Activated B cell treated with CpG ODN at 0.5 μM for 24 hours (primary cell): ENCODE results near the gene DNMBP. TPM values are rescaled to one million over a fixed set of nuclear protein-coding genes. Genes with fewer than 3 reads are reported as not detected.

Experiments used
- ATAC-seq: fragments of 200-7000 bp; cut with Tn5 transposase; one replicate; pipeline ENCODE4 v1.10.0; 2021; ENCODE audit warnings: low read depth, mild to moderate bottlenecking, moderate library complexity
- CTCF ChIA-PET: fragments of 350-600 bp; sonication (Branson Sonifier 250); formaldehyde crosslinking; loops from one replicate; lab custom pipeline; 2021; ENCODE audit warnings: antibody characterized with exemption; lab: Charles Lee
- POLR2A ChIA-PET: fragments of 350-600 bp; sonication (Branson Sonifier 250); formaldehyde crosslinking; loops from one replicate; lab custom pipeline; 2021; ENCODE audit warnings: antibody characterized with exemption; lab: Charles Lee
- DNase-seq: peaks from one replicate; pipeline ENCODE4 v3.0.0; 2022
- H3K27ac Mint-ChIP-seq: one replicate; pipeline ENCODE4 v1.8.0; 2020; ENCODE audit warnings: mixed read lengths
- H3K27me3 Mint-ChIP-seq: one replicate; pipeline ENCODE4 v1.8.0; 2021; ENCODE audit warnings: mixed read lengths
- H3K36me3 Mint-ChIP-seq: one replicate; pipeline ENCODE4 v1.8.0; 2021; ENCODE audit warnings: low read depth, mixed read lengths
- H3K4me1 Mint-ChIP-seq: one replicate; pipeline ENCODE4 v1.8.0; 2021; ENCODE audit warnings: mixed read lengths
- H3K4me3 Mint-ChIP-seq: one replicate; pipeline ENCODE4 v1.8.0; 2020; ENCODE audit warnings: mild to moderate bottlenecking, mixed read lengths
- H3K9me3 Mint-ChIP-seq: one replicate; pipeline ENCODE4 v1.8.0; 2020; ENCODE audit warnings: mixed read lengths
- intact Hi-C: fragments of 100-400 bp; cut with micrococcal nuclease; formaldehyde crosslinking; loops from one replicate; pipeline ENCODE4 v1.15.1; 2024
- total RNA-seq: library from RNA; stranded (reverse); gene quantifications from 2 replicates; pipeline ENCODE4 v1.2.3, GENCODE V29; 2022
- TF ChIP-seq, protein P1 (sequence below): fragments of 200-600 bp; IDR thresholded peaks from one replicate; pipeline ENCODE4 v1.8.0; 2022; ENCODE audit warnings: antibody characterized with exemption, mild to moderate bottlenecking

DNMBP gene
- total RNA-seq, 1 donor from 2014 or later, result 13.1 TPM

DNA sequence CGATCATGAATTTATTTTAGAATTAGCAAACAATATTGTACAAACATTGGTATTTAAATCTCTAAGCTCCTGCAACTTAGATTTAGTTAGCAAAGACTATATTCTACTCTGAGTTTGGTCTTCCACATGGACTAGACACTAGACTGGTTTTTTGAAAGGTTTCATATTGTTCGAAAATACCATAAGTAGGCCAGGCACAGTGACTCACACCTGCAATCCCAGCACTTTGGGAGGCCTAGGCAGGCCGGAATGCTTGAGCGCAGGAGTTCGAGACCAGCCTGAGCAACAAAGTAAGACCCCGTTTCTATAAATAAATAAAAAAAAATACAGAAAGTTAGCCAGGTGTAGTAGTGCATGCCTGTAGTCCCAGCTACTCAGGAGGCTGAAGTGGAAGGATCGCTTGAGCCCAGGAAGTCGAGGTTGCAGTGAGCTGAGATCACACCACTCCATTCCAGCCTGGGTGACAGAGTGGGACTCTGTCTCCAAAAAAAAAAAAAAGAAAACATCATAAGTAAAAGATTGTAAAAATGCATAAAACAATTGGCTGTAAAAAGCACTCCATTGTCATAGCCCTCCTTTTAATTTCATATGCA, 154.2 kb downstream of the DNMBP start:
- no peak overlapping the region for H3K27ac Mint-ChIP-seq
- ChIA-PET POLR2A (interaction anchor here (0.6 kb wide), 1 partner anchor 189 kb away, joined by 5 read pairs; no protein-coding TSS in a partner anchor), CTCF (interaction anchor here (1.3 kb wide), 1 partner anchor 10 kb away, joined by 10 read pairs; no protein-coding TSS in a partner anchor)
- intact Hi-C loops, result no loop called here
- ATAC-seq (no peak), DNase-seq (no peak)
- no peaks in the 10 kb centered on the region for H3K27me3 Mint-ChIP-seq
- H3K36me3 Mint-ChIP-seq, result peaks cover 2% of the 10 kb centered on the region
- H3K4me3 Mint-ChIP-seq, result no peak overlapping the region
- no peaks in the 10 kb centered on the region for H3K9me3 Mint-ChIP-seq
- no peaks in the 10 kb centered on the region for H3K4me1 Mint-ChIP-seq
- TF ChIP-seq, protein P1, sequence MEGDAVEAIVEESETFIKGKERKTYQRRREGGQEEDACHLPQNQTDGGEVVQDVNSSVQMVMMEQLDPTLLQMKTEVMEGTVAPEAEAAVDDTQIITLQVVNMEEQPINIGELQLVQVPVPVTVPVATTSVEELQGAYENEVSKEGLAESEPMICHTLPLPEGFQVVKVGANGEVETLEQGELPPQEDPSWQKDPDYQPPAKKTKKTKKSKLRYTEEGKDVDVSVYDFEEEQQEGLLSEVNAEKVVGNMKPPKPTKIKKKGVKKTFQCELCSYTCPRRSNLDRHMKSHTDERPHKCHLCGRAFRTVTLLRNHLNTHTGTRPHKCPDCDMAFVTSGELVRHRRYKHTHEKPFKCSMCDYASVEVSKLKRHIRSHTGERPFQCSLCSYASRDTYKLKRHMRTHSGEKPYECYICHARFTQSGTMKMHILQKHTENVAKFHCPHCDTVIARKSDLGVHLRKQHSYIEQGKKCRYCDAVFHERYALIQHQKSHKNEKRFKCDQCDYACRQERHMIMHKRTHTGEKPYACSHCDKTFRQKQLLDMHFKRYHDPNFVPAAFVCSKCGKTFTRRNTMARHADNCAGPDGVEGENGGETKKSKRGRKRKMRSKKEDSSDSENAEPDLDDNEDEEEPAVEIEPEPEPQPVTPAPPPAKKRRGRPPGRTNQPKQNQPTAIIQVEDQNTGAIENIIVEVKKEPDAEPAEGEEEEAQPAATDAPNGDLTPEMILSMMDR, result no peak

DNA sequence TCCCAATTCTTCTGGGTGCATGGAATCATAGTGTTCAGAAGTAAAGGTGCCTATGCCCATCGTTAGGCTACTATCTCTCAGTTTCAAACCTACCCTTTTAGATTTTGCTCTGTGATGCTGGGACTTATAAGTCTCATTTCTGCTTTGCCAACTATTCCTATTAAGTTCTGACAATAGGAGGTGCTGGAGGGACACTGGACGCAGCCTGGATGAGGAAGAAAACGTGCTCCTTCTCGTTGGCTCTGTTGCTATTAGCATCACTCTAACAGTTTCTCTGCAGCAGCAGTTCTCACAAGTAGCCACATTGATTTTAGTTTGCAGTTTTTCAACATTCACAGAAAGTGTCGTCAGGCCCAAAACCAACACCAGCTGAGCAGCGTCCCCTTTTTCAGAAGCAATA, 154.9 kb downstream of the DNMBP start:
- ATAC-seq (no peak), DNase-seq (no peak)
- intact Hi-C loops, result no loop called here
- Mint-ChIP-seq H3K9me3 (no peaks in the 10 kb centered on the region), H3K4me3 (no peak overlapping the region), H3K27me3 (no peaks in the 10 kb centered on the region), H3K36me3 (peaks cover 2% of the 10 kb centered on the region), H3K4me1 (no peaks in the 10 kb centered on the region), H3K27ac (no peak overlapping the region)
- TF ChIP-seq, protein P1, result no peak
- CTCF ChIA-PET, result interaction anchor here (1.7 kb wide), 1 partner anchor 191 kb away, joined by 9 read pairs; no protein-coding TSS in a partner anchor
- POLR2A ChIA-PET, result no interaction called here

DNA sequence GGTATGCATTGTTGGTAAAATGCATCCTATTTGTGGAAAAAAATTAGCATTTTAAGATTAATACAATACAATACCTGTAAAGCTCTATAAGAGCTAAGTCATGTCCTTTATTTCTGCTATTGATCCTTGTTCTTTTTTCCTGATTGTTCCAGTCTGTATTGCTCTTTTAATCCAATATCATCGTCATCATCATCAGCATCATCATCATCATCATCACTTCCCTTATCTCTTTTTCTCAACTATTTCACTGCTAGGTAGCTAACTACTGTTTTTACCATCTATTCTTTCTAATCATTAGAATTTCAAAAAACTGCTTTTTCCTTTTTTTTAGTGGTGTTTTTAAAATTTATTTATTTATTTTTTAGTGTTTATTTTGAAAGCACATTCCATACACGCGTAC, 156.1 kb downstream of the DNMBP start:
- intact Hi-C loops, result no loop called here

DNA sequence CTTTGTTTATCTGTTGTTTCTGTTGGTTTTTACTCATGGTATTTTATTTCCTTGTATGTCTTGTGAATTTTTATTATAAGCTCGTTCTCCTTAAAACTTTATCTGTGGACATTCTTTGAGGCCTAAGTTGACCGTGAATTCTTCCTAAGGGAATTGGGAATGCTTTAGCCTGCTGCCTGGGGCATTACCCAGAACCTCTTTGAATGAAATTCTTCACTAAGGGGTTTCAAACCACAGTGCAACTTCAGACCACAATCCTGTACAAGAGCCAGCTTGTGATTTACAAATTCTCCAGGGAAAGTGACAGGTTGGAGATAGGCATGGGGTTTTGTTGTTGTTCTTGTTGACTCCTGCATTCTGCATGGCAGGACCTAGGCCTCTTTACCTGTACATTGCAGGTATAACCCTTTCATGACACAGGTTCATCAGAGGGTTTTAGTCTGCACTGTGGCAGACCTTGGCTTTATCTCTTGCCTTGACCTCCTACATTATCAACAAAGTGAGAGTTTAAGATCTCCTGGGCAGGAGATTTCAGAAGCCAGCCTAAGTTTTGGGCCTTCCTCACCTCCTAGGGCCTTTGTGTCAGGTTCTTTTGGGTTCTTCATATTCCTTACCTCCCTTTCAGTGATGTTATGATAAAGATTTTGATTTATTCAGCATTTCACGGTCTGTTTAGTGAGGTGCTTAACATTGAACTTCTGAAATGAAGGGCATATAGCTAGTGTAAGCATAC, 157.1 kb downstream of the DNMBP start:
- H3K27ac Mint-ChIP-seq, result no peak overlapping the region
- no peak for ATAC-seq
- DNase-seq, result no peak
- no peak overlapping the region for H3K4me3 Mint-ChIP-seq
- ChIA-PET POLR2A (no interaction called here), CTCF (interaction anchor here (1.6 to 1.7 kb wide), 2 partner anchors 193 kb away, joined by 6 to 9 read pairs; no protein-coding TSS in a partner anchor)
- peaks cover 2% of the 10 kb centered on the region for H3K36me3 Mint-ChIP-seq
- no peaks in the 10 kb centered on the region for H3K9me3 Mint-ChIP-seq
- TF ChIP-seq, protein P1, result no peak
- no peaks in the 10 kb centered on the region for H3K27me3 Mint-ChIP-seq
- intact Hi-C loops, result no loop called here
- H3K4me1 Mint-ChIP-seq, result no peaks in the 10 kb centered on the region

More for the DNA sequence above, 156.1 kb downstream of the DNMBP start:
- no peaks in the 10 kb centered on the region for H3K9me3 Mint-ChIP-seq
- POLR2A ChIA-PET, result no interaction called here
- DNase-seq (no peak), ATAC-seq (no peak)
- TF ChIP-seq, protein P1, result no peak
- H3K4me3 Mint-ChIP-seq, result no peak overlapping the region
- no peaks in the 10 kb centered on the region for H3K4me1 Mint-ChIP-seq
- no peaks in the 10 kb centered on the region for H3K27me3 Mint-ChIP-seq
- CTCF ChIA-PET, result interaction anchor here (0.6 to 1.7 kb wide), 3 partner anchors 8 to 192 kb away, joined by 4 to 9 read pairs (median 6); no protein-coding TSS in a partner anchor
- H3K36me3 Mint-ChIP-seq, result peaks cover 2% of the 10 kb centered on the region
- H3K27ac Mint-ChIP-seq, result no peak overlapping the region

DNA sequence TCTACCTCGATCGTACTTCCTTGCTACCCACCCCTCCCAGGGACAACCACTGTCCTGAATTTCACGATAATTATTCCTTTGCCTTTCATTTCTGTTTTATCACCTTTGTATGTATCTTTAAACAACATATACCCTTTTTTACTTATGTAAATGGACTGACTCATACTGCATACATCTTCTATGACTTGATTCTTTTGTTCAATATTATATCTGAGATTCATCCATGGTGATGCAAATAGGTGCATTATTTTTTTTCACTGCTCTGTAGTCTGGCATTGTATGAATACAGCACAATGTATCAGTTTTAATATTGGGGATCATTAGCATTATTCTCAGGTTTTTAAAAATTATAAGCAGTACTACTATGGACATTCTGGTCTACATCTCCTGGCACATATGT, 157.9 kb downstream of the DNMBP start:
- intact Hi-C loops, result no loop called here
- no peak for DNase-seq
- Mint-ChIP-seq H3K4me3 (no peak overlapping the region), H3K4me1 (no peaks in the 10 kb centered on the region), H3K36me3 (peaks cover 2% of the 10 kb centered on the region), H3K27ac (no peak overlapping the region), H3K27me3 (no peaks in the 10 kb centered on the region), H3K9me3 (no peaks in the 10 kb centered on the region)
- ChIA-PET POLR2A (no interaction called here), CTCF (interaction anchor here (1.6 kb wide), 1 partner anchor 194 kb away, joined by 6 read pairs; no protein-coding TSS in a partner anchor)
- TF ChIP-seq, protein P1, result no peak
- no peak for ATAC-seq
